GM23248 (cell line): ENCODE measurements around the gene OR2V2.

Experiments used
- EZH2 ChIP-seq: fragments of 200-600 bp; sonication (generic); IDR thresholded peaks from 2 replicates; pipeline ENCODE4 v1.6.1; 2018; ENCODE audit warnings: antibody characterized with exemption, mild to moderate bottlenecking; ENCODE audit not compliant: insufficient read depth, poor library complexity, severe bottlenecking
- EZH2phosphoT487 ChIP-seq: fragments of 200-600 bp; sonication (generic); IDR thresholded peaks from 2 replicates; pipeline ENCODE4 v1.6.1; 2018; ENCODE audit warnings: antibody characterized with exemption, moderate library complexity, mild to moderate bottlenecking, low read depth; ENCODE audit not compliant: insufficient read depth

DNA sequence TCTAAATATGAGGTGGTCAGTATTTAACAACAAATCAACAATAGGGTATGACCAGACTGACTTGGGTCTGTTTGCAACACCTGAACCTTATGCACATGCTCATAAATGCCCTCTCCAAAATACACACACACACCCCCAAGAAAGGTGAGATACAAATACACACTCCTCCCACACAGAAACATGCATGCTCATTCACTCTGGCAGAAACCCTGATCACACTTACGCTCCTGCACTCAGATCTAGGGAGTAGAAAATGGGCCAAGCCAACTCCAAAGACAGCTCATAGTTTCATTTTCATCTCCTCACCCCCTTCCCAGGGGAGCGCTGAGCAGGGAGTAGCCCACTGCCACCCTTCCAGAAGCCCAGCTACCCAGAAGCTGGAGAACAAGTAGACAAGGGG is 46.3 kb downstream of the OR2V2 start:
- TF ChIP-seq EZH2phosphoT487 (no peak), EZH2 (no peak)
